ENCODE results near the gene AIF1L.

GRCh38 chr9:131117121-131117761 is 20.9 kb downstream of the AIF1L start:
- TF ChIP-seq, protein P1, sequence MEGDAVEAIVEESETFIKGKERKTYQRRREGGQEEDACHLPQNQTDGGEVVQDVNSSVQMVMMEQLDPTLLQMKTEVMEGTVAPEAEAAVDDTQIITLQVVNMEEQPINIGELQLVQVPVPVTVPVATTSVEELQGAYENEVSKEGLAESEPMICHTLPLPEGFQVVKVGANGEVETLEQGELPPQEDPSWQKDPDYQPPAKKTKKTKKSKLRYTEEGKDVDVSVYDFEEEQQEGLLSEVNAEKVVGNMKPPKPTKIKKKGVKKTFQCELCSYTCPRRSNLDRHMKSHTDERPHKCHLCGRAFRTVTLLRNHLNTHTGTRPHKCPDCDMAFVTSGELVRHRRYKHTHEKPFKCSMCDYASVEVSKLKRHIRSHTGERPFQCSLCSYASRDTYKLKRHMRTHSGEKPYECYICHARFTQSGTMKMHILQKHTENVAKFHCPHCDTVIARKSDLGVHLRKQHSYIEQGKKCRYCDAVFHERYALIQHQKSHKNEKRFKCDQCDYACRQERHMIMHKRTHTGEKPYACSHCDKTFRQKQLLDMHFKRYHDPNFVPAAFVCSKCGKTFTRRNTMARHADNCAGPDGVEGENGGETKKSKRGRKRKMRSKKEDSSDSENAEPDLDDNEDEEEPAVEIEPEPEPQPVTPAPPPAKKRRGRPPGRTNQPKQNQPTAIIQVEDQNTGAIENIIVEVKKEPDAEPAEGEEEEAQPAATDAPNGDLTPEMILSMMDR (optimal IDR thresholded peaks at IDR 0.05 in 1 of 3, IDR thresholded peaks at IDR 0.05 in 1 of 3, conservative IDR thresholded peaks at IDR 0.05 in 1 of 3; ENCODE audit: extremely low read depth in 1 of 3, insufficient read depth in 2 of 3, low read length in 3 of 3): no peak
- TF ChIP-seq EZH2 (IDR thresholded peaks at IDR 0.05; ENCODE audit: low read length): no peak
